Umbilical cord (tissue), 2 donors: Measurements from ENCODE around the gene IL3RA. TPM values are rescaled to one million over a fixed set of nuclear protein-coding genes. Genes with fewer than 3 reads are reported as not detected.
"Not testable (repeated sequence)": the region's sequence is repeated elsewhere in the genome, so short reads cannot be mapped to it uniquely, and the experiment has no call there.

Experiments used
- DNase-seq: peaks from one replicate; pipeline ENCODE4 v3.0.0-alpha.2; 2015; ENCODE audit warnings: low spot score
- total RNA-seq: library from RNA; depleted of rRNA; stranded (reverse); fragments of >200 nt; gene quantifications from one replicate; pipeline ENCODE4 v1.2.3, GENCODE V29; 2014; ENCODE audit warnings: low replicate concordance; ENCODE audit not compliant: insufficient read depth

The IL3RA gene
- total RNA-seq, 1 donor from 2014 or later = 4.1 TPM

GRCh38 chrX:1423215-1423614 lies 86.6 kb downstream of the IL3RA start:
- DNase-seq = no peak

- DNase-seq = no peak
Measured at GRCh38 chrX:1424147-1424851, 87.7 kb downstream of the IL3RA start.

GRCh38 chrX:1425381-1425780 lies 88.8 kb downstream of the IL3RA start:
- DNase-seq = no peak

- DNase-seq = not testable (repeated sequence)
Measured at GRCh38 chrX:1426321-1426720, 89.7 kb downstream of the IL3RA start.

GRCh38 chrX:1427756-1428155 lies 91.2 kb downstream of the IL3RA start:
- DNase-seq = no peak

GRCh38 chrX:1430451-1430850 lies 93.9 kb downstream of the IL3RA start:
- no peak for DNase-seq

Other genes starting within 250 kb of the IL3RA start
- gene CRLF2, start 124.1 kb upstream of the IL3RA start, total RNA-seq = 3.9 TPM
- gene CSF2RA, start 68.0 kb upstream of the IL3RA start, total RNA-seq = 4.1 TPM
- 177 TPM for gene SLC25A6, start 55.3 kb downstream of the IL3RA start, total RNA-seq
- gene ASMTL, start 116.1 kb downstream of the IL3RA start, total RNA-seq = 13.5 TPM
- gene P2RY8, start 200.4 kb downstream of the IL3RA start, total RNA-seq = 1.2 TPM